Colonic mucosa (tissue), 4 donors: Measurements from ENCODE around the gene PLCL2. TPM values are rescaled to one million over a fixed set of nuclear protein-coding genes. Genes with fewer than 3 reads are reported as not detected.
"Not testable (repeated sequence)": the region's sequence is repeated elsewhere in the genome, so short reads cannot be mapped to it uniquely, and the experiment has no call there.

Experiments used
- DNase-seq: peaks from one replicate; pipeline ENCODE4 v3.0.0-alpha.2; 2020
- H3K27ac ChIP-seq: fragments of 200-600 bp; one replicate; pipeline ENCODE4 v1.8.0; 2021
- H3K27me3 ChIP-seq: fragments of 200-600 bp; one replicate; pipeline ENCODE4 v1.8.0; 2021
- H3K36me3 ChIP-seq: fragments of 200-600 bp; one replicate; pipeline ENCODE4 v1.8.0; 2021
- H3K4me1 ChIP-seq: fragments of 200-600 bp; one replicate; pipeline ENCODE4 v1.8.0; 2021; ENCODE audit warnings: mild to moderate bottlenecking
- H3K4me3 ChIP-seq: fragments of 200-600 bp; one replicate; pipeline ENCODE4 v1.8.0; 2021
- H3K9ac ChIP-seq, 2 donors: one replicate each; pipeline ENCODE4 v1.7.0; 2013; ENCODE audit warnings: control low read depth in 2 of 2, low read depth in 2 of 2, low read length in 2 of 2
- H3K9me3 ChIP-seq: fragments of 200-600 bp; one replicate; pipeline ENCODE4 v1.8.0; 2021
- CTCF ChIP-seq: fragments of 200-600 bp; IDR thresholded peaks from one replicate; pipeline ENCODE4 v1.8.0; 2022; ENCODE audit warnings: antibody characterized with exemption, mild to moderate bottlenecking
- intact Hi-C: fragments of 100-400 bp; cut with DNase I; formaldehyde crosslinking; loops from one replicate; pipeline ENCODE4 v1.14.1; 2022
- total RNA-seq, 2 donors: library from RNA; stranded (reverse); fragmentation: NEBNext Ultra II Directional in 1 of 2; extraction: Animal tissue kit (Norgen Biotek cat#: 25700) in 1 of 2; gene quantifications; one replicate each; pipeline ENCODE4 v1.2.1, GENCODE V29; 2021
- donor health status: healthy.
- donor health status: DM: no; HTN: no; CAD: no.
- donor health status: DM: no; HTN: no; CAD: no.

Gene PLCL2
- total RNA-seq, 2 donors from 2014 or later: 12.3 to 15.0 TPM

- Histone ChIP-seq H3K36me3 (no peaks in the 10 kb centered on the region), H3K9ac (no peak overlapping the region), H3K9me3 (no peaks in the 10 kb centered on the region), H3K27ac (no peak overlapping the region), H3K27me3 (no peaks in the 10 kb centered on the region), H3K4me3 (no peak overlapping the region), H3K4me1 (no peaks in the 10 kb centered on the region)
- no peak for TF ChIP-seq CTCF
- intact Hi-C loops: no loop called here
- DNase-seq: no peak
Observed at GRCh38 chr3:16942955-16943354, 58.2 kb downstream of the PLCL2 start.

- Histone ChIP-seq H3K27me3 (no peaks in the 10 kb centered on the region), H3K27ac (no peak overlapping the region), H3K4me3 (no peak overlapping the region), H3K9ac (no peak overlapping the region), H3K9me3 (no peaks in the 10 kb centered on the region), H3K36me3 (no peaks in the 10 kb centered on the region), H3K4me1 (no peaks in the 10 kb centered on the region)
- intact Hi-C loops: no loop called here
- TF ChIP-seq CTCF: no peak
- no peak for DNase-seq
Observed at GRCh38 chr3:16943857-16944256, 59.1 kb downstream of the PLCL2 start.

- Histone ChIP-seq H3K27ac (no peak overlapping the region), H3K36me3 (no peaks in the 10 kb centered on the region), H3K27me3 (no peaks in the 10 kb centered on the region), H3K4me3 (no peak overlapping the region), H3K9me3 (no peaks in the 10 kb centered on the region), H3K9ac (no peak overlapping the region), H3K4me1 (no peaks in the 10 kb centered on the region)
- no peak for DNase-seq
- intact Hi-C loops: no loop called here
- TF ChIP-seq CTCF: no peak
Observed at GRCh38 chr3:16944356-16944755, 59.6 kb downstream of the PLCL2 start.

- Histone ChIP-seq H3K9ac (no peak overlapping the region), H3K27me3 (no peaks in the 10 kb centered on the region), H3K9me3 (no peaks in the 10 kb centered on the region), H3K27ac (no peak overlapping the region), H3K4me1 (no peaks in the 10 kb centered on the region), H3K36me3 (no peaks in the 10 kb centered on the region), H3K4me3 (no peak overlapping the region)
- intact Hi-C loops: no loop called here
- no peak for DNase-seq
- no peak for TF ChIP-seq CTCF
Observed at GRCh38 chr3:16945330-16945729, 60.6 kb downstream of the PLCL2 start.

GRCh38 chr3:16950282-16950681 is 65.5 kb downstream of the PLCL2 start:
- H3K4me3 ChIP-seq: no peak overlapping the region
- no peak for TF ChIP-seq CTCF
- H3K27ac ChIP-seq: no peak overlapping the region
- no peaks in the 10 kb centered on the region for H3K4me1 ChIP-seq
- no peak for DNase-seq
- intact Hi-C loops: no loop called here
- no peaks in the 10 kb centered on the region for H3K27me3 ChIP-seq
- H3K9ac ChIP-seq: no peak overlapping the region
- H3K9me3 ChIP-seq: no peaks in the 10 kb centered on the region
- H3K36me3 ChIP-seq: no peaks in the 10 kb centered on the region

GRCh38 chr3:16950845-16951244 is 66.1 kb downstream of the PLCL2 start:
- Histone ChIP-seq H3K27me3 (no peaks in the 10 kb centered on the region), H3K36me3 (no peaks in the 10 kb centered on the region), H3K9me3 (no peaks in the 10 kb centered on the region), H3K4me1 (no peaks in the 10 kb centered on the region), H3K4me3 (no peak overlapping the region), H3K9ac (no peak overlapping the region), H3K27ac (no peak overlapping the region)
- intact Hi-C loops: no loop called here
- no peak for TF ChIP-seq CTCF
- no peak for DNase-seq

GRCh38 chr3:16957852-16958251 is 73.1 kb downstream of the PLCL2 start:
- H3K36me3 ChIP-seq, H3K27ac ChIP-seq, H3K27me3 ChIP-seq, intact Hi-C loops, DNase-seq, H3K4me1 ChIP-seq, H3K4me3 ChIP-seq, H3K9me3 ChIP-seq, H3K9ac ChIP-seq: not testable (repeated sequence)
